Anterior cingulate cortex (tissue), 58 donors: ENCODE data around the gene ZNF593.

Experiments
- DNase-seq, 58 donors: peaks; one replicate each; lab custom pipeline; 2025; lab: John Stamatoyannopoulos, UW

ZNF593 gene

GRCh38 chr1:26169669-26170471 is at the start of gene ZNF593:
TSS of gene ZNF593 (plus strand) at chr1:26169908. CDS start at chr1:26169984, 76 bp downstream.
- peak; percentile 31 to 94 (median 84) for DNase-seq

- peak in 2 of 58 donors; percentile 3 to 24 for DNase-seq
Observed at GRCh38 chr1:26121854-26122773, 47.6 kb upstream of the ZNF593 start.

GRCh38 chr1:26122988-26123973 is 46.4 kb upstream of the ZNF593 start:
- DNase-seq: no peak

- DNase-seq: no peak
Observed at GRCh38 chr1:26124418-26125331, 45.0 kb upstream of the ZNF593 start.

GRCh38 chr1:26125382-26125781 is 44.3 kb upstream of the ZNF593 start:
- no peak for DNase-seq

GRCh38 chr1:26125946-26126320 is 43.8 kb upstream of the ZNF593 start:
- no peak for DNase-seq

GRCh38 chr1:26126321-26127084 is 43.2 kb upstream of the ZNF593 start:
- DNase-seq: no peak

GRCh38 chr1:26127235-26128163 is 42.2 kb upstream of the ZNF593 start:
- DNase-seq: peak in 2 of 58 donors; percentile 2 to 5

- no peak for DNase-seq
Observed at GRCh38 chr1:26129778-26130177, 39.9 kb upstream of the ZNF593 start.

GRCh38 chr1:26130695-26131094 is 39.0 kb upstream of the ZNF593 start:
- DNase-seq: no peak

- no peak for DNase-seq
Observed at GRCh38 chr1:26132128-26132833, 37.4 kb upstream of the ZNF593 start.

GRCh38 chr1:26132834-26133167 is 36.9 kb upstream of the ZNF593 start:
- no peak for DNase-seq

- DNase-seq: no peak
Observed at GRCh38 chr1:26134466-26134865, 35.2 kb upstream of the ZNF593 start.

GRCh38 chr1:26138974-26139558 is 30.6 kb upstream of the ZNF593 start:
- DNase-seq: no peak

- no peak for DNase-seq
Observed at GRCh38 chr1:26142159-26142558, 27.5 kb upstream of the ZNF593 start.
